ENCODE results near the gene SLC35G4. TPM values are rescaled to one million over a fixed set of nuclear protein-coding genes. Genes with fewer than 3 reads are reported as not detected.
"Not testable (repeated sequence)": the region's sequence is repeated elsewhere in the genome, so short reads cannot be mapped to it uniquely, and the experiment has no call there.

The SLC35G4 gene
- total and polyA plus RNA-seq, 2 experiments from 2014 or later = not detected

GRCh38 chr18:11614981-11615380, 5.6 kb downstream of the SLC35G4 start:
- H4K20me1 ChIP-seq (ENCODE audit: insufficient read depth); H3K27ac ChIP-seq; H3K36me3 ChIP-seq (ENCODE audit: low read depth); H3F3A ChIP-seq (ENCODE audit: insufficient read depth); H3K27me3 ChIP-seq (replicated peaks; ENCODE audit: insufficient read depth); in situ Hi-C loops (cut with MboI); H3K4me2 ChIP-seq (ENCODE audit: unreplicated experiment); H3K9me2 ChIP-seq (ENCODE audit: insufficient read depth); H3K4me1 ChIP-seq (ENCODE audit: insufficient read depth); H3K4me3 ChIP-seq; H2AFZ ChIP-seq; DNase-seq; H3K9ac ChIP-seq; H3K79me2 ChIP-seq (ENCODE audit: insufficient read depth); H3K9me3 ChIP-seq (ENCODE audit: low read depth): not testable (repeated sequence)
- WGBS, 2 experiments (ENCODE audit: low coverage in 1 of 2, low lambda C conversion rate in 2 of 2, missing lambda C conversion rate in 2 of 2) = 64 to 81% methylated on average over 3 of the region's 6 CpGs

GRCh38 chr18:11647310-11647709, 37.9 kb downstream of the SLC35G4 start:
- 73 to 82% methylated on average over 2 to 19 of the region's 23 CpGs for WGBS, 2 experiments (ENCODE audit: low coverage in 1 of 2, low lambda C conversion rate in 2 of 2, missing lambda C conversion rate in 2 of 2)
- H3K9me3 ChIP-seq (ENCODE audit: low read depth); H4K20me1 ChIP-seq (ENCODE audit: insufficient read depth); H3K9ac ChIP-seq; H3K27me3 ChIP-seq (replicated peaks; ENCODE audit: insufficient read depth); H2AFZ ChIP-seq; H3K36me3 ChIP-seq (ENCODE audit: low read depth); DNase-seq; H3K4me3 ChIP-seq; H3K4me1 ChIP-seq (ENCODE audit: insufficient read depth); H3F3A ChIP-seq (ENCODE audit: insufficient read depth); H3K4me2 ChIP-seq (ENCODE audit: unreplicated experiment); in situ Hi-C loops (cut with MboI); H3K79me2 ChIP-seq (ENCODE audit: insufficient read depth); H3K9me2 ChIP-seq (ENCODE audit: insufficient read depth); H3K27ac ChIP-seq: not testable (repeated sequence)

- H3K79me2 ChIP-seq (ENCODE audit: insufficient read depth); H3F3A ChIP-seq (ENCODE audit: insufficient read depth); H3K9me2 ChIP-seq (ENCODE audit: insufficient read depth); H3K4me3 ChIP-seq; H3K9me3 ChIP-seq (ENCODE audit: low read depth); DNase-seq; H3K36me3 ChIP-seq (ENCODE audit: low read depth); H3K4me2 ChIP-seq (ENCODE audit: unreplicated experiment); H3K9ac ChIP-seq; H4K20me1 ChIP-seq (ENCODE audit: insufficient read depth); H3K27me3 ChIP-seq (replicated peaks; ENCODE audit: insufficient read depth); H3K4me1 ChIP-seq (ENCODE audit: insufficient read depth); H3K27ac ChIP-seq; H2AFZ ChIP-seq; in situ Hi-C loops (cut with MboI): not testable (repeated sequence)
- WGBS, 2 experiments (ENCODE audit: low coverage in 1 of 2, low lambda C conversion rate in 2 of 2, missing lambda C conversion rate in 2 of 2) = 75 to 99% methylated on average over 11 to 25 of the region's 26 CpGs
Measured at GRCh38 chr18:11647804-11648203, 38.4 kb downstream of the SLC35G4 start.

GRCh38 chr18:11649839-11650238, 40.4 kb downstream of the SLC35G4 start:
- no peak for TF ChIP-seq EZH2 (IDR thresholded peaks at IDR 0.05; ENCODE audit: insufficient read depth, poor library complexity, severe bottlenecking)
- TF ChIP-seq EZH2phosphoT487 (IDR thresholded peaks at IDR 0.05; ENCODE audit: insufficient read depth, low read depth) = no peak
- H4K20me1 ChIP-seq (ENCODE audit: insufficient read depth) = no peaks in the 10 kb centered on the region
- no peak overlapping the region for H3K9ac ChIP-seq
- H3K4me1 ChIP-seq (ENCODE audit: insufficient read depth) = no peaks in the 10 kb centered on the region
- H3K27ac ChIP-seq = no peak overlapping the region
- in situ Hi-C loops (cut with MboI) = no loop called here
- peaks cover 11% of the 10 kb centered on the region; the same call in 1 of the 2 replicates for H3K27me3 ChIP-seq (replicated peaks; ENCODE audit: insufficient read depth)
- no peak overlapping the region for H3K4me3 ChIP-seq
- DNase-seq = no peak
- WGBS, 2 experiments (ENCODE audit: low coverage in 1 of 2, low lambda C conversion rate in 2 of 2, missing lambda C conversion rate in 2 of 2) = 14 to 20% methylated on average over 4 of the region's 4 CpGs
- no peak overlapping the region for H2AFZ ChIP-seq
- no peaks in the 10 kb centered on the region for H3F3A ChIP-seq (ENCODE audit: insufficient read depth)
- H3K36me3 ChIP-seq (ENCODE audit: low read depth) = no peaks in the 10 kb centered on the region
- no peaks in the 10 kb centered on the region for H3K9me2 ChIP-seq (ENCODE audit: insufficient read depth)
- H3K79me2 ChIP-seq (ENCODE audit: insufficient read depth) = no peaks in the 10 kb centered on the region
- no peak overlapping the region for H3K4me2 ChIP-seq (ENCODE audit: unreplicated experiment)
- H3K9me3 ChIP-seq (ENCODE audit: low read depth) = no peaks in the 10 kb centered on the region

GRCh38 chr18:11651899-11652298, 42.5 kb downstream of the SLC35G4 start:
- Histone ChIP-seq H3K9me2 (ENCODE audit: insufficient read depth) (no peaks in the 10 kb centered on the region), H2AFZ (no peak overlapping the region), H3K4me3 (no peak overlapping the region), H3K4me2 (ENCODE audit: unreplicated experiment) (no peak overlapping the region), H3K9me3 (ENCODE audit: low read depth) (no peaks in the 10 kb centered on the region), H3K79me2 (ENCODE audit: insufficient read depth) (no peaks in the 10 kb centered on the region), H4K20me1 (ENCODE audit: insufficient read depth) (no peaks in the 10 kb centered on the region), H3F3A (ENCODE audit: insufficient read depth) (no peaks in the 10 kb centered on the region), H3K36me3 (ENCODE audit: low read depth) (no peaks in the 10 kb centered on the region), H3K27ac (no peak overlapping the region), H3K27me3 (replicated peaks; ENCODE audit: insufficient read depth) (peaks cover 23% of the 10 kb centered on the region; the same call in 1 of the 2 replicates), H3K4me1 (ENCODE audit: insufficient read depth) (no peaks in the 10 kb centered on the region), H3K9ac (no peak overlapping the region)
- 61% methylated on average over 3 of the region's 3 CpGs for WGBS, 2 experiments (ENCODE audit: low coverage in 1 of 2, low lambda C conversion rate in 2 of 2, missing lambda C conversion rate in 2 of 2)
- TF ChIP-seq EZH2phosphoT487 (IDR thresholded peaks at IDR 0.05; ENCODE audit: insufficient read depth, low read depth) (no peak), EZH2 (IDR thresholded peaks at IDR 0.05; ENCODE audit: insufficient read depth, poor library complexity, severe bottlenecking) (no peak)
- no peak for DNase-seq
- in situ Hi-C loops (cut with MboI) = no loop called here

Data from GM23248 (cell line).